Subcutaneous adipose tissue (tissue), 4 donors: Measurements from ENCODE around the gene PTGDR2. TPM values are rescaled to one million over a fixed set of nuclear protein-coding genes. Genes with fewer than 3 reads are reported as not detected.

Experiments
- CTCF ChIP-seq: fragments of 450-650 bp; IDR thresholded peaks from one replicate; pipeline ENCODE4 v1.5.1; 2016; ENCODE audit warnings: low read depth, mild to moderate bottlenecking, control low read depth, antibody characterized with exemption, moderate library complexity
- total RNA-seq, 4 donors: library from RNA; depleted of rRNA; stranded (reverse); fragments of >200 nt; gene quantifications; one replicate each; pipeline ENCODE4 v1.1.0, GENCODE V29; 2016

PTGDR2 gene
- total RNA-seq, 4 donors from 2014 or later: 0.49 to 1.7 (median 0.66) TPM; not detected in 1

GRCh38 chr11:60847896-60848295, 7.9 kb downstream of the PTGDR2 start:
- no peak for TF ChIP-seq CTCF

GRCh38 chr11:60847281-60847680, 8.5 kb downstream of the PTGDR2 start:
- TF ChIP-seq CTCF: no peak

GRCh38 chr11:60845338-60845737, 10.4 kb downstream of the PTGDR2 start:
- no peak for TF ChIP-seq CTCF

DNA sequence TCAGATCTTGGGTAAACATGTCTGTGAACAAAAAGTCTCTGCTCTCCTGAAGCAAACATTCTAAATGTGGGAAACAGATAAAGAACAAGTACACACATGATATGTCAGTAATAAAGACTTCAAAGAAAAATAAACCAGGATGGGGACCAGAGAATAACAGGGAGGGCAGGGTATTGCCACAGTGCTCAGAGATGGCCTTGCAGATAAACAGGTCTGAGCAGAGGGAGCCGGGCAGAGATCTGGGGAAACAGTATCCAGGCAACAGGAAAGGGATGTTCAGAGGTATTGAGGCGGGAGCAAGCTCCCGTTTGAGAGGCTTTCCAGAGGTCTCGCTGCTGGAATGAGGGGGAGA, 10.9 kb downstream of the PTGDR2 start:
- no peak for TF ChIP-seq CTCF

DNA sequence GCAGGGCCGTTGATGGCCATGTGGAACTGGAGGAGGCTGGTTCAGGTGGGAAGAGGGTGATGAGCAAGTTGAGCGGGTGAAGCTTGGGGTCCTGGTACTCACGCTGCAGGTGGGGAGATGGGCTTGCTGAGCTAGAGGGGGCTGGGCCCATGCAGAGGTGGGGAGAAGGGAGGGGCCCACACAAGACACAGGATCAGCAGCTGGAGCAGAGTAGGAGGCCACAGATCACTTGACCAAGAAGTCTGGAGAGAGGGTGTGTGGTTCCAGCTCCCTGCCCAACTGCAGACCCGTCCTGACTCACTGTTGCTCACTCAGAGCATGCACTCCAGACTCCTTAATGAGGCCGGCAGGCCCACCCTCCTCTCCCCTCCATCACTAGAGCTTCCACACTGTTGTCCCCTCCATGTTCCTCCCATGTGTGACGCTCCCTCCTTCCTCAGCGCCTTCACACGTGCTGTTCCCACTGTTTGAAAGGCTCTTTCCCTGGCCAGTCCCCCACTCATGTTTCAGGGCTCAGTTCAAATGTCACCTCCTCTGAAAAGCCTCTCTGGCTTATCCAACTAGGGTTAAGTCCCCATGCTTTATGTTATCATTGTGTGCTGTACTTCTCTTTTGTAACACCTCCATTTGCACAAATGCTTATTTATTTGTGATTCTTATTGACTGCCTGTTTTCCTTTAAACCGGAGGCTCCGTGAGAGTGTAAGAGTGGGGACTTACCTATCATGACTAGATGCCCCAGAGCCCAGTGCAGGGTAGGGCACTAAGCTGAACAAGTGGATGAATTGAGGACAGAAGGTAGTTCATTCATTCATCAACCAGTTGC, 11.5 kb downstream of the PTGDR2 start:
- TF ChIP-seq CTCF: no peak

- no peak for TF ChIP-seq CTCF
Observed at GRCh38 chr11:60842668-60843600, 12.8 kb downstream of the PTGDR2 start.
